Left ventricle myocardium superior (tissue), 1 donor: ENCODE data around the gene POU6F2. TPM values are rescaled to one million over a fixed set of nuclear protein-coding genes. Genes with fewer than 3 reads are reported as not detected.

Source experiments
- ATAC-seq: fragments of 200-7000 bp; cut with Tn5 transposase; one replicate; pipeline ENCODE4 v1.9.1; 2020; ENCODE audit warnings: mild to moderate bottlenecking, moderate library complexity
- DNase-seq: peaks from one replicate; pipeline ENCODE4 v3.0.0-alpha.2; 2020
- intact Hi-C: fragments of 100-400 bp; cut with micrococcal nuclease; formaldehyde crosslinking; loops from one replicate; pipeline ENCODE4 v1.11.0; 2022
- total RNA-seq: library from RNA; stranded (reverse); fragmentation: NEBNext Ultra II Directional; extraction: Animal tissue kit (Norgen Biotek cat#: 25700); gene quantifications from one replicate; pipeline ENCODE4 v1.2.1, GENCODE V29; 2021
- donor health status: DM: no; HTN: yes; CAD: no; lungs with severe emphysema.

Gene POU6F2
- total RNA-seq, 1 donor from 2014 or later: not detected

GRCh38 chr7:39095875-39096619 is 118.3 kb downstream of the POU6F2 start:
- intact Hi-C loops: no loop called here
- ATAC-seq: no peak
- no peak for DNase-seq

GRCh38 chr7:39098506-39098905 is 120.8 kb downstream of the POU6F2 start:
- ATAC-seq: no peak
- intact Hi-C loops: no loop called here
- no peak for DNase-seq

GRCh38 chr7:39099146-39099545 is 121.4 kb downstream of the POU6F2 start:
- intact Hi-C loops: no loop called here
- ATAC-seq: no peak
- DNase-seq: no peak

- no peak for ATAC-seq
Observed at GRCh38 chr7:39100270-39100669, 122.6 kb downstream of the POU6F2 start.

GRCh38 chr7:39102234-39102633 is 124.5 kb downstream of the POU6F2 start:
- ATAC-seq (no peak), DNase-seq (no peak)
- intact Hi-C loops: no loop called here

More at GRCh38 chr7:39100270-39100669, 122.6 kb downstream of the POU6F2 start:
- intact Hi-C loops: no loop called here
- no peak for DNase-seq

- DNase-seq (no peak), ATAC-seq (no peak)
- intact Hi-C loops: no loop called here
Observed at GRCh38 chr7:39105720-39106119, 128.0 kb downstream of the POU6F2 start.

GRCh38 chr7:39125846-39126245 is 148.1 kb downstream of the POU6F2 start:
- ATAC-seq (no peak), DNase-seq (no peak)
- intact Hi-C loops: no loop called here

- DNase-seq (no peak), ATAC-seq (no peak)
- intact Hi-C loops: no loop called here
Observed at GRCh38 chr7:39127058-39127457, 149.3 kb downstream of the POU6F2 start.

- intact Hi-C loops: no loop called here
- ATAC-seq: no peak
- no peak for DNase-seq
Observed at GRCh38 chr7:39128287-39128843, 150.7 kb downstream of the POU6F2 start.

- ATAC-seq: no peak
- DNase-seq: no peak
- intact Hi-C loops: no loop called here
Observed at GRCh38 chr7:39130274-39130673, 152.6 kb downstream of the POU6F2 start.

GRCh38 chr7:39130857-39131526 is 153.3 kb downstream of the POU6F2 start:
- DNase-seq (no peak), ATAC-seq (no peak)
- intact Hi-C loops: no loop called here

GRCh38 chr7:39132306-39132705 is 154.6 kb downstream of the POU6F2 start:
- intact Hi-C loops: no loop called here
- ATAC-seq: no peak
- DNase-seq: no peak

- DNase-seq: no peak
- intact Hi-C loops: no loop called here
- ATAC-seq: no peak
Observed at GRCh38 chr7:39133088-39133487, 155.4 kb downstream of the POU6F2 start.

GRCh38 chr7:39137480-39137879 is 159.8 kb downstream of the POU6F2 start:
- intact Hi-C loops: no loop called here
- ATAC-seq (no peak), DNase-seq (no peak)

- DNase-seq (no peak), ATAC-seq (no peak)
- intact Hi-C loops: no loop called here
Observed at GRCh38 chr7:39142750-39143149, 165.0 kb downstream of the POU6F2 start.

- ATAC-seq (no peak), DNase-seq (no peak)
- intact Hi-C loops: no loop called here
Observed at GRCh38 chr7:39144420-39144819, 166.7 kb downstream of the POU6F2 start.

- no peak for DNase-seq
- intact Hi-C loops: no loop called here
- no peak for ATAC-seq
Observed at GRCh38 chr7:39145283-39145682, 167.6 kb downstream of the POU6F2 start.

- ATAC-seq (no peak), DNase-seq (no peak)
- intact Hi-C loops: no loop called here
Observed at GRCh38 chr7:39145935-39146334, 168.2 kb downstream of the POU6F2 start.

- ATAC-seq: no peak
Observed at GRCh38 chr7:39152701-39153100, 175.0 kb downstream of the POU6F2 start.

GRCh38 chr7:39153113-39153512 is 175.4 kb downstream of the POU6F2 start:
- ATAC-seq (no peak), DNase-seq (no peak)
- intact Hi-C loops: no loop called here

More at GRCh38 chr7:39152701-39153100, 175.0 kb downstream of the POU6F2 start:
- DNase-seq: no peak
- intact Hi-C loops: no loop called here

GRCh38 chr7:39153647-39154046 is 175.9 kb downstream of the POU6F2 start:
- intact Hi-C loops: no loop called here
- ATAC-seq (no peak), DNase-seq (no peak)
